ENCODE measurements around the gene SLC7A4.

Gene SLC7A4

DNA sequence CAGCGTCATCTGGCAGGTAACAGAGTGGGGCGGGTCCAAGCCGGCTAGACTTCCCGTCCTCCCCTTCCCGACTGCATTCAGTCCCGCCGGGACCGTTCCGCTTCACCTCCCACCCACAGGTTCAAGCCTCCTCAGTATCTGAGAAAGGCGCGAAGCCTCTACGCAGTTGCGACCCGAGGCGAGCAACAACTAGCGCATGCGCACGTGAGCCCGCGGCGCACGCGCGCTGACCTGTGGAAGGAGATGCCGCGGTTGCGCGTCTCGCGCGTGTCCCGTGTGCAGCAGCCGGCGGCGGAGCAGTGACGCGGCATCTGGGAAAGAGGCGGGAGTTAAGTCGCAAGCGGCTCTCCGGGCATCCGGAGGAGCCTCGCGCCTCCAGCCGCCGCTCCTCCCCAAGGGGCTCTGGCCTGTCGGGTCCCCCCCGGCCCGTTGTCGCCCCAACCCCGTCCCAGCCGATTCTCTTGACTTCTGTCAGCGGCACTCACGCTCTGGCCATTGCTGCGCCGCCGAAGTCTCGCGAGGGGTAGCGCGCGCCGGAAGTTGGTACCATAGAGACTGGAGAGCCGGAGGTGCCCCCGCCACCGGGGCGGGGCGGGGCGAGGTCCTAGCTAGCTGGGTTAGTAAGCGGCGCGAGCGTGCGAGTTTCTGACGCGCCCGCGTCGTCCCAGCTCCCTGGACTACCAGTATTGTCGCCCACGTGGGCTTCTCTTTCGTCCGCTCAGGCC is 30.6 kb downstream of the SLC7A4 start, which contains the start of gene THAP7:
Gene THAP7 (minus strand): TSS at position 518 of the 725 bp plus-strand sequence. CDS start 207 bp downstream, at position 311.
- in situ Hi-C loops (cut with MboI; ENCODE audit: low sequenced_read_pairs) = loop anchor here (10.0 kb wide), 1 partner anchor 53 kb away; no protein-coding TSS in a partner anchor

DNA sequence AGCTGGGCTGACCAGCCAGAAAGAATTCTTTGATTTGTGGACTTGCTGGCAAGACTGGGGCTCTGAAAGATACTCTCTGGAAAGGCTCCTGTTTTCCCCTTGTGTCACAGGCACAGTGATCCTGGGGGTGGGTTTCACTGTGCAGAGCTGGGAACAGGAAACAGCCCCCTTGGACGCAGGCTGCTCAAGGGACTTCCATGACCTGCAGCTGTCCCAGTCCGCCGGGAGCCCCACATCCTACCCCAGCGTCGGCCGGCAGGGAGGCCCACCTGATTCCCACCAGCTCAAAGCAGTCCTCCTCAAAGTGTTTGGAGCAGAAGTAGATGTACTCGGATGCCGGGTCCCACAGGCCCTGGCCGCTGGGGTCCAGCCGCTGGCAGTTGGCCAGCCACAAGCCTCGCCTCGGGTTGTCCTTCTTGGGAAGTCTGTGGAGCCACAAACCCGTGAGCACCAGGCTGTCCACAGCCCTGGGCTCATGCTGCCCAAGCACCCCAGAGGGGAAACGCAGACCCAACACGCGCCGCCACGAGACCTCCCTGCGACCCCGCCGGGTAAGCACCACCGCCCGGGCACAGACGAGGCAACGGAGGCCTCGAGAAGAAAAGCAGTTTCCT is 31.3 kb downstream of the SLC7A4 start:
- in situ Hi-C loops (cut with MboI; ENCODE audit: low sequenced_read_pairs) = loop anchor here (10.0 kb wide), 1 partner anchor 54 kb away; no protein-coding TSS in a partner anchor

DNA sequence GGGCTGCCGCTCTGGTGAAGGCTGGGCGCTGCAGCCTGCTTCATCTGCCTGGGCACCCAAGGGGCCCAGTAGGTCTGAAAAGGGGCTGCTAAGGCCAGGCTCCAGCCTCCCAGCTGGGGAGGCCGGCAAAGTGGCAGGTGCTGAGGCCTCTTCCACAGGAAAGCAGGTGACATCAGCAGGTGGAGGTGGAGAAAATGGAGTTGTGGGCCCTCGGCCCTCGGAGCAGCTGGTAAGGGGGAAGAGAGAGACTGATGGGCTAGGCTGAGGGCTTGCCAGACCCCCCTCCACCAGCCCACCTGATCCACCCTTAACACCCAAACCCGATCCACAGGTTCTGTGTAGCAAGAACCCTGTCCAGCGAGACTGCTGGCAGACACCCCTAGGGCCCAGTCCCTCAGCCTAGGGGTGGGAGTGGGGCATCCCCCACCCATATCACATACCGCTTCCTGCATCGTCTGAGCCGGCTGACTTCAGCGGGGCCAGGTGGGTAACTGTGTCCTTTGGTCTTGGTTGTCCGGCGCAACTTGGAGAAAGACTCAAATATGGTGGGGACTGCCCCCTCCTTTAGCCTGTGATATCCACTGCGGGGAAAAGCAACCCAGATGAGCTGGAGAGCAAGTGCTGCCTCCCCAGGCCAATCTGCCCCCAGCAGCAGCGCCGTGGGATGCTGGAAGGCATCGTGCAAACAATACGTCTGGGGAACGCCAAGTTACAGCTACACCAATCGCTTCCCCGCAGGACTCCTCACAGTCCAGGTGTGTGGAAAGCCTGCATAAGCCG is 32.0 kb downstream of the SLC7A4 start:
- in situ Hi-C loops (cut with MboI; ENCODE audit: low sequenced_read_pairs) = loop anchor here (10.0 kb wide), 1 partner anchor 54 kb away; no protein-coding TSS in a partner anchor

DNA sequence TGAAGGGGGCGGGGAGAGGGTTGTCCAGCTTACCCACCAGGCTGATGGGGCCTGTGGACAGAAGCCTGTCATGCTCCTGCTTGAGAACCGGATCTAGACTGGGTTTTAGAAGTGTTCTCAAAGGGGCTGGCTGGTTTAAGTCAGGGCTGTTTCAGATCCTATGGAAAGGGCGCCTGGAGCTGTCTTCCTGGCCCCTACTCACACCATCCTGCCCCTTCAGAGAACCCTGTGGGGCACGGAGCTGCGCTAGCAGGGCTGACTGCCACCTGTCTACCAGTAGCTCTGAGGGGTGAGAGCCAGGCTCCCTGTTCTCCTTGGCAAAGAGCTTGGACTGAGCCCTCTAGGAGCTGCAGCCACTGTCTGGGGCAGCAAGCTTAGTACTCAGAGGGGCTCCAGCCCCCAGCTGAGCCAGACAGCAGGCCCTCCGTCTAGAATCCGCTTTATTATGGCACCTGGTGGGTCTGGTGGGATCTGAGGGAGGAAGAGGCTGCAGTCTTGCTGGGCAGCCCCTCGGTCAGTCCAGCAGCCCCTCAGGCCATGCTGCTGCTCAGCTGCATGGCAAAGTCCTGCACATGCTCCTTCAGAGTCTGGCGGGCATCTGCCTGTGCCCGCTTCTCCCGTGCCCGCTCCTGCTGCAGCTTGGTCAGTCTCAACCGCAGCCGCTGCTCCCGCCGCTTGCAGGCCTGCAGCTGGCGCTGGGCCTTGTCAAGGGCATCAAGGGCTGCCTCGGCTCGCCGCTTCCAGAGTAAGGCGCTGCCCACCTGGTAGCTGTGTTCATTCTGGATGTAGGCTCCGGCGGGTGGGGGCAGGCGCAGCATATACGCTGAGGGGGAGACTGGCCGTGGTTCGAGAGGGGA is 32.8 kb downstream of the SLC7A4 start:
- in situ Hi-C loops (cut with MboI; ENCODE audit: low sequenced_read_pairs) = loop anchor here (10.0 to 25.0 kb wide), 2 partner anchors 55 to 638 kb away; partner anchors contain the start of genes CCDC116, SDF2L1 and YDJC

DNA sequence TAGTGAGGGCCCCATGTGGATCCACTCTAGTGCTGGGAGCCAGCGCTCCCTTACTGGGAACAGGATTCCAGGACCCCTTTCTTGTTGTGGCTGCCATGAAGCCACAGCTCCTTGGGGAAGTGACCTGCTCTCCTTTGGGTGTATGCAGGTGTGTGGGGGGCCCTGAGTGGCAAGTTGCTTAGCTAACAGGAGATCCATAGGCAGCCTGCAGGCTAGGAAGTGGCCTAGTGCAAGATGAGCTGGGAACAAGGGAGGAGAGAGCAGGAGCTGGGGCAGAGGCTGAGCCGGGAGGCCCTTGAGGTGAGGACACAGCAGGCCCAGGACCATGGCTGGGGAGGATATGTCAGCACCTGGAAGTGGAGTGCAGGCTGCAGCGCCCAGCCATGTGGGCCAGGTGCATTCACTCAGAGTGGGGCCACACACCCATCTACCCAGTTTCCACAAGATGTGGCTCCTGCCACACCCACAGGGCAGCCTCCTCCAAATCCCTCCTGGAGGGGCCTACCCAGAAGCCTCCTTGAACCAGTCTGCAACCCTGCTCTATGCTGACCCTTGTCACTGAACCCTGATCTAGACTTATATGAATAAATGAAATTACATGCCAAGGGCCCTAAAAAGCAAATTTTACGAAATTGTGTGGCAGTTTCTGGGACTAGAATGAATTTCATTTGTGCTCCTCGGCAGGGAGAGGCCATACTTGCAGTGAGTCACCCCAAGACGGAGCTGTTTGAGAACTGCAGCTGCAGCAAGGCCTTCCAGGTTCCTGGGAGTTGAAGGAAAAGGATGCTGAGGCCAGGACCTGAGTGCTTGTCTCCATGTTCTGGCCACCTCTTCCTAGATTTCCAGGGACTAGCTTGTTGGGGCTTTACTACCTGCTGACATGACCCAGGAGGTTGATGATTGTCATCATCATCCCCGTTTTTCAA is 33.7 kb downstream of the SLC7A4 start:
- in situ Hi-C loops (cut with MboI; ENCODE audit: low sequenced_read_pairs) = loop anchor here (25.0 kb wide), 1 partner anchor 639 kb away; the partner anchor contains the start of genes CCDC116, SDF2L1 and YDJC

DNA sequence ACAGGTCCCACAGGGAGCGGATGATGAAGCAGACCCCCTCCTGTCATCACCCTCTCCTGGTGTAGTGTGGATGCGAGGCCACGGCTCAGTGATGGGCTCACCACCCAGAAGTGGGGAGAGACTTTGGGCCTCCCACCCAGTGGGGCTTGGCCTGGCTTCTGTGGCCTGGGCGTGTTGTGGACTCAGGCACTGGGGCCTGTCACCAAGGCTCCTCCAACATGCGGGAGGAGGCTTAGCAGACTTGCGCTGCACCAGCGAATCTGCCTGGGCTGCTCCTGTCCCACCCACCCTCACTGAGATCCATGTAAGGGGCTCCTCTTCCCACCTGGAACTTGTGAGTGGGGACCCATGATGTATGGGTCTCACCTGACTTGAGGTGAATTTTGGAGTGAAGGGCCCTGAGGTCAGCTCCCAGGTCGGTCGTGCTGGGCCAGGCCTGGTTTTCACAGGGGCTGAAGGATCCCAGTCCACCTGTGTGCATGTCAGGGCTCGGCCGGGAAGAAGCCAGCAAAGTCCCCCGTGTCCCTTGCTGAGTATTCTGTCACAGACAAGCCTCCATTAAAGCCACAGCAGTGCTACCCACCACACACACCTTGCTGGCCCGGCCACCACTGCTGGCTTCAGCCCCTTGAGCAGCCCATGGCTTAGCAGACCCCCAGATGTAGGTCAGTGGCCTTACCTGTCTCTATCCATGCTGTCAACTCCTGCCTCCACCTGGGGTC is 34.7 kb downstream of the SLC7A4 start:
- in situ Hi-C loops (cut with MboI; ENCODE audit: low sequenced_read_pairs) = loop anchor here (25.0 kb wide), 1 partner anchor 640 kb away; the partner anchor contains the start of genes CCDC116, SDF2L1 and YDJC

DNA sequence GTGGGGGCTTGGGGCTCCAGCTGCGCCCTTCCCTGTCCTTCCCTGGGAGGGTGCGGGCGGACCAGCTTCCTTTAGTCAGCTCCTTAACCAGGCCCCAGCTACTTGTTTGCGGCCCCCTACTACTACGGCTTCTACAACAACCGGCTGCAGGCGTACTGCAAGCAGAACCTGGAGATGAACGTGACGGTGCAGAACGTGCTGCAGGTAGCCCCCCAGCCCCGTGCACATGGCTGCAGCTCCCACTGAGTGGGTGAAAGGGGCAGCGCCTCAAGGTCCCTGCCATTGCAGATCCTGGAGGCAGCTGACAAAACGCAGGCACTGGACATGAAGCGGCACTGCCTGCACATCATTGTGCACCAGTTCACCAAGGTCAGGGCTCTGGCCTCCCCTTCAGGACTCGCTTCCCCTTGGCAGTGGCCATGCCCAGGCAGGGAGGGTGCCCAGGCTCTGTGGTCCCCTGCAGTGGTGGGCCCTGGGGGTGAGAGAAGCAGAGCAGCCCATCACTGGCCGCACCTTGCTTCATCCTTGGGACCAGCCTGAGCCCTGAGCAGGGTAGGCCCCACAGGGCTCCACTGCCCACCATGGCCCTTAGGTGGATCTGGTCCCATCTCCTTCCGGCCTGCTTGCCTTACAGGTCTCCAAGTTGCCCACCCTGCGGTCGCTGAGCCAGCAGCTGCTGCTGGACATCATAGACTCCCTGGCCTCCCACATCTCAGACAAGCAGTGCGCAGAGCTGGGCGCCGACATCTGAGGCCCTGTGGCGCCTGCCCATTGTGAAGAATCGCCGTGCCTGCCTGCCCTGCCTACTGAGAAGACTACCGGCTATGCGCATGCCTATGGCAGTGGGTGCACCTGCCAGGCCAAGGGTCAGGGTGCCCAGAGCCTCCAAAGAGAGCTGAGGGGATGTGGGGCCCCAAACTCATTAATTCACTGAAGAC is 35.5 kb downstream of the SLC7A4 start:
- in situ Hi-C loops (cut with MboI; ENCODE audit: low sequenced_read_pairs) = loop anchor here (25.0 kb wide), 1 partner anchor 640 kb away; the partner anchor contains the start of genes CCDC116, SDF2L1 and YDJC

DNA sequence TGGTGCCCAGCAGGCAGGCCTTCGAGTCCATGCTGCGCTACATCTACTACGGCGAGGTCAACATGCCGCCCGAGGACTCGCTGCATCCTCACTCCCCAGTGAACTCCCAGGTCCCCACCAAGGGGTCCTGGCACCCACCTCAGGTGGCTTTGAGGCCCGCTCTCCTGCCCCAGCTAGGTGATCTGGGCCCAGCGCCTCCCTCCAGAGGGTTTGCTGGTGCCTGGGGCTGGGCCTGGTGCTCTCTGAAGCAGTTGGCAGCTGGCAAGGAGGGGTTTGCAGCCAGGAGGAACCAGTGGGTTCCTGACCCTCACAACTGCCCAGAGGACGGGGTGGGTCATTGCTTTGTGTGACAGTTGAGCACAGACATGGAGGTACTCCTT is 36.3 kb downstream of the SLC7A4 start:
- in situ Hi-C loops (cut with MboI; ENCODE audit: low sequenced_read_pairs) = loop anchor here (25.0 kb wide), 1 partner anchor 641 kb away; the partner anchor contains the start of genes CCDC116, SDF2L1 and YDJC

DNA sequence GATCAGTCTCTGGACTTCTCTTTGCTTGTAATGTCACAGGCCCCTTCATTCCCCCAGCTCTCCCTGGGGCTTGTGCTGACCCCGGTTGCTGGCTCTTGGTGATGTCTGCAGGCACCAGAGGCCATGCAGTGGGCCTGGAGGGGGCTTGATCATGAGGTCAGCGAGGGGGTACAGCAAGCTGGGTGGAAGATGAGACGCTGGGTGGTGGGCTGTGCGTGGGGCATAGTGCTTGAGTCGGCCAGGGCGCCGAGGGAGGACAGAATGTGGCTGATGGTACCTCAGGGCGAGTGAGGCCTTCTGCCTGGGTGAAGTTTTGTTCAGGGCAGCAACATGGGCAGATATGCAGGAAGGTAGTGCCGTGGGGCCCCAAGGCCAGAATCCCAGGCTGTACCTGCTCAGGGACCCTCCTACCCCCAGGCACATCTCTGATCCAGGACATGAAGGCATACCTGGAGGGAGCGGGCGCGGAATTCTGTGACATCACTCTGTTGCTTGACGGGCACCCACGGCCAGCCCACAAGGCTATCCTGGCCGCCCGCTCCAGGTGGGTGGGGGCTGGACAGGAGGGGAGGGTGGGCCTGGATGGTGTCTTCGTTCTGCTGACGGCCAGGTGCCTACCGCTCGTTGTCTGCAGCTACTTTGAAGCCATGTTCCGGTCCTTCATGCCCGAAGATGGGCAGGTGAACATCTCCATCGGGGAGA is 36.9 kb downstream of the SLC7A4 start:
- in situ Hi-C loops (cut with MboI; ENCODE audit: low sequenced_read_pairs) = loop anchor here (25.0 kb wide), 1 partner anchor 642 kb away; the partner anchor contains the start of genes CCDC116, SDF2L1 and YDJC

DNA sequence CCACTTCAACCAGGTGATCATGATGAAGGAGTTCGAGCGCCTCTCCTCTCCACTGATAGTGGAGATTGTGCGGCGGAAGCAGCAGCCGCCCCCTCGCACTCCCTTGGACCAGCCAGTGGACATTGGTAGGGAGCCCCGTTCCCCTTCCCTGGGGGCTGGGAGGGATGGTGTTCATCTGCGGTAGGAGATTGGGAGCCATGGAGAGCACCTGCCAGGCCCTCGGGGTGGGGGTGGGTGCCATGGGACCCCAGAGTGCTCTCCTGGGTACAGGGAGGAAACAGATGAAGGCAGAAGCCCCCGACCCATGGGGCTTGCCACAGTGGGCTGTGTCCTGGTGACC is 37.5 kb downstream of the SLC7A4 start:
- in situ Hi-C loops (cut with MboI; ENCODE audit: low sequenced_read_pairs) = loop anchor here (25.0 kb wide), 1 partner anchor 642 kb away; the partner anchor contains the start of genes CCDC116, SDF2L1 and YDJC

DNA sequence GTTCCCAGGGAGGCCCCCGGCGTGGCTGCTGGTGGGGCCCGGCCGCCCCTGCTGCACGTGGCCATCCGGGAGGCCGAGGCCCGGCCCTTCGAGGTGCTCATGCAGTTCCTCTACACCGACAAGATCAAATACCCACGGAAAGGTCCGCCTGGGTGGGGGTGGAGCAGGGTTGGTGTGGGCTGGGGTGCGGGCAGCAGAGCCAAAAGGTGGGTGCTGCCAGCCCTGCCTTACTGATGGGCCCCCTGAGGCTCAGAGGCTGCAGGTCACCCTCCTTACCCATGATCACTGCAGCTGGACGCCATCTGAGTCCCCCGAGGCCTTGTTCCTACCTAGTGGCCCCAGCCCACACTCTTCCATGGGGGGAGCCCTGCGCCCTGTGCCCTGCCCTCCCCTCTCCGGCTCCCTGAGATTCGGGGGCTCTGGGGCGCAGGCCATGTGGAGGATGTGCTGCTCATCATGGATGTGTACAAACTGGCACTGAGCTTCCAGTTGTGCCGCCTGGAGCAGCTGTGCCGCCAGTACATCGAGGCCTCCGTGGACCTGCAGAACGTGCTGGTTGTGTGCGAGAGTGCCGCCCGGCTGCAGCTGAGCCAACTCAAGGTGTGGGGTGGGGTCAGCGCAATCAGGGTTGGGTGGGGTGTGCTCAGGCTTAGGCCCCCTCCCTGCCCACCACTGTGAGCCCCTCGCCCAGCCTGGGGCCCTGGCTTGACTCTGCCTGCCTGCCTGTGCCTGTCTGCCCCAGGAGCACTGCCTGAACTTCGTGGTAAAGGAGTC is 38.0 kb downstream of the SLC7A4 start:
- in situ Hi-C loops (cut with MboI; ENCODE audit: low sequenced_read_pairs) = loop anchor here (25.0 kb wide), 1 partner anchor 643 kb away; the partner anchor contains the start of genes CCDC116, SDF2L1 and YDJC

DNA sequence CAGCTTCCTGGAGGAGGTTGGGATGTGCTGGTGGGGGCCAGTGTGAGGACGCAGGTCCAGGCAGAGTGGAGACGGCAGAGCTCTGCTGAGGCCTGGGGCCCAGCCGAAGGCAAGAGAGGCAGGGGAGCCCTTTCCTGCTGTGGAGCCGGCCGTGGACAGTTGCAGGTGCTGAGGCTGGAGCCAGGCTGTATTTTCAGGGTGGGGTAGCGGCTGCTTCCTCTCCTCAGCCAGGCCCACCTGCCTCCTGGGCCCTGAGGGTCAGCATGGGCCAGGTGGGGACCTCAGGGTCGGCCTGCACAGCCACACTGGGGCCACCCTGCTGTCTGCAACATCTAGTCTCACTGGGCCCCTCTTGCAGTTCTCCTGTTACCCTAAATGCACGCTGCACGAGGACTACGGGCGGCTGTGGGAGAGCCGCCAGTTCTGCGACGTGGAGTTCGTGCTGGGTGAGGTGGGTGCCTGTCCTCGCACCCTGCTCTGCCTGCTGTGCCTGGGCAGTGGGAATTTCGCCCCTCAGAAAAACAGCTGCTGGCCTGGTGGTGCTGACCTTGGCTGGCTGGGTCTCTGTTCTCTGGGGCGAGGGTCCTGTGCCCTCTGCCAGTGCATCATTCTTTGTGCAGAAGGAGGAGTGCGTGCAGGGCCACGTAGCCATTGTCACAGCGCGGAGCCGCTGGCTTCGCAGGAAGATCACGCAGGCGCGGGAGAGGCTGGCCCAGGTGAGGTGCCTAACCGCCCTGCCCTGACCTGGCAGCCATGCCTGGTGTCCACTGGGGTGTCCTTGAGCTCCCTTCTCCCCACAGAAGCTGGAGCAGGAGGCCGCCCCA is 38.8 kb downstream of the SLC7A4 start:
- in situ Hi-C loops (cut with MboI; ENCODE audit: low sequenced_read_pairs) = loop anchor here (25.0 kb wide), 1 partner anchor 644 kb away; the partner anchor contains the start of genes CCDC116, SDF2L1 and YDJC

DNA sequence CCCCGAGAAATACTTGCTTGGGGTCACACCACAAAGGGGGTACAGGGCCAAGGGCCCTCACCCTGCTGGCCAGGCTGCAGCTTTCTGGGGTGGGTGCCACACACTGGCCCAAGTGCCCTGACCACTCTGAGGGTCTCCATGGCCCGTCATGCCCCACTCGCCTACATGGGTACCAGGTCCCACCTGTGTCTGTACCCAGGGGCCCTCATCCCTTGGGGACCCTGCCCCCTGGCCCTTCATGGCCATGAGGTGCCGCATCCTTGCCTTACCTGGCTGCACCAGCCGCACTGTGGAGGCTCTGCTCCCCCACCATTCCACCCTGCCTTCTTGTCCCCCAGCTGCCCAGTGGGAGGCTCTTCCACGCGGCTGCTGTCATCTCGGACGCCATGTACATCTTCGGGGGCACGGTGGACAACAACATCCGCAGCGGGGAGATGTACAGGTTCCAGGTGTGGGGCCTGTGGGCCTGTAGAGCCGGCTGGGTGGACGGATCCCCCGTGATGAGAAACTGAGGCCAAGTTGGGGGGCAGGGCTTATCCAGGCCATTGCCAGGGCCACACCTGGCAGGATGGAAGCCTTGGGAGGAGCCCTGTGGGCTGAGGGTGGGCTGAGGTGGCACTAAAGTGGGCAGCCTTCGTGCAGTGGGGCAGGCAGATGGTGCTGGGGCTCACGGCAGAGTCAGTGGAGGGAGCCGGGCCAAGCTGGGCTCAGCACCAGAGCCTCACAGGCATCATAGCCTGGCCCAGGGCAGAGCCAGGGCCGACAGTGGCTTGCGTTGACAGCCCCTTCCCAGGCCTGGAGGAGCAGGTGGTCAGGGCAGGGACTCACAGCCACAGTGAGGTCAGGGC is 39.7 kb downstream of the SLC7A4 start:
- in situ Hi-C loops (cut with MboI; ENCODE audit: low sequenced_read_pairs) = loop anchor here (25.0 kb wide), 1 partner anchor 645 kb away; the partner anchor contains the start of genes CCDC116, SDF2L1 and YDJC

DNA sequence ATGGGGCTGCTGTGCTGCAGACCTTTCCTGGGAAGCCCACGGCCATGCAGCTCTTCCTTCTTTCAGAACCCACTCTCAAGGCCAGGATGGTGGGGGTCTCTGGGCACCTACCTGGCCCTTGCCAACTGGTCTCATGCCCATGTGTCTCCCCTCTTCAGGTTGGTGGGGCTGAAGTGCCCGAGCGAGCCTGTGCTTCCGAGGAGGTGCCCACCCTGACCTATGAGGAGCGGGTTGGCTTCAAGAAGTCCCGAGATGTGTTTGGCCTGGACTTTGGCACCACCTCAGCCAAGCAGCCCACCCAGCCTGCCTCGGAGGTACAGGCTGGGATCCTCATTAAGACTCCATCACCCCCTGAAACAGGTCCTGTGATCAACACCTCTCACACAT is 40.3 kb downstream of the SLC7A4 start:
- in situ Hi-C loops (cut with MboI; ENCODE audit: low sequenced_read_pairs) = loop anchor here (25.0 kb wide), 1 partner anchor 645 kb away; the partner anchor contains the start of genes CCDC116, SDF2L1 and YDJC
